ENCODE results near the gene SH3RF1.
A peak's percentile ranks its signal among the peaks of the same experiment; 100 is the strongest.

The SH3RF1 gene

GRCh38 chr4:169246279-169246678 is 24.5 kb downstream of the SH3RF1 start:
- no peak for DNase-seq (ENCODE audit: low read depth)
- TF ChIP-seq, protein P1, sequence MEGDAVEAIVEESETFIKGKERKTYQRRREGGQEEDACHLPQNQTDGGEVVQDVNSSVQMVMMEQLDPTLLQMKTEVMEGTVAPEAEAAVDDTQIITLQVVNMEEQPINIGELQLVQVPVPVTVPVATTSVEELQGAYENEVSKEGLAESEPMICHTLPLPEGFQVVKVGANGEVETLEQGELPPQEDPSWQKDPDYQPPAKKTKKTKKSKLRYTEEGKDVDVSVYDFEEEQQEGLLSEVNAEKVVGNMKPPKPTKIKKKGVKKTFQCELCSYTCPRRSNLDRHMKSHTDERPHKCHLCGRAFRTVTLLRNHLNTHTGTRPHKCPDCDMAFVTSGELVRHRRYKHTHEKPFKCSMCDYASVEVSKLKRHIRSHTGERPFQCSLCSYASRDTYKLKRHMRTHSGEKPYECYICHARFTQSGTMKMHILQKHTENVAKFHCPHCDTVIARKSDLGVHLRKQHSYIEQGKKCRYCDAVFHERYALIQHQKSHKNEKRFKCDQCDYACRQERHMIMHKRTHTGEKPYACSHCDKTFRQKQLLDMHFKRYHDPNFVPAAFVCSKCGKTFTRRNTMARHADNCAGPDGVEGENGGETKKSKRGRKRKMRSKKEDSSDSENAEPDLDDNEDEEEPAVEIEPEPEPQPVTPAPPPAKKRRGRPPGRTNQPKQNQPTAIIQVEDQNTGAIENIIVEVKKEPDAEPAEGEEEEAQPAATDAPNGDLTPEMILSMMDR (IDR thresholded peaks at IDR 0.05; ENCODE audit: low read length, missing control alignments): no peak
- H3K4me3 ChIP-seq (replicated peaks; ENCODE audit: low read depth, low read length): no peak overlapping the region

DNA sequence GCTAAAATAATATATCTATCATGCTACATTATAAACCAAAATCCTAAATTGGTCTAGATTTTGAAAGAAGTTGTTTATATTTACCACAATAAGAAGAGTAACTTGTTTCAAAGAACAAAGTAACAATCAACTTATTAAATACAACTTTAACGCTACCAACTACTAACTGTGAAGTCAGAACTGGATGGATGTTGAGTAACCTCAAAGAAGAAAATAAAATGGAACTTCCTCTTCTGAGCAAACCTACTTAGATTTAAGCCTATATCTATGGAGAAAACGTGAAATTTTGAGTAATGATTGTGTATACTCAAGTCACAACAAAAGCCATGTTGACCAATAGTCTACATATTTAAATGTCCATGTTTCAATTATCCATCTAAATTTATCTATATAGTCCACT is 25.7 kb downstream of the SH3RF1 start:
- TF ChIP-seq, protein P1 (IDR thresholded peaks at IDR 0.05; ENCODE audit: low read length, missing control alignments): no peak
- no peak for DNase-seq (ENCODE audit: low read depth)
- no peak overlapping the region for H3K4me3 ChIP-seq (replicated peaks; ENCODE audit: low read depth, low read length)

GRCh38 chr4:169243825-169244609 is 26.7 kb downstream of the SH3RF1 start:
- TF ChIP-seq, protein P1 (IDR thresholded peaks at IDR 0.05; ENCODE audit: low read length, missing control alignments): no peak
- peak; percentile 82 for DNase-seq (ENCODE audit: low read depth)
- H3K4me3 ChIP-seq (replicated peaks; ENCODE audit: low read depth, low read length): no peak overlapping the region

GRCh38 chr4:169241464-169241863 is 29.3 kb downstream of the SH3RF1 start:
- TF ChIP-seq, protein P1 (IDR thresholded peaks at IDR 0.05; ENCODE audit: low read length, missing control alignments): no peak
- no peak overlapping the region for H3K4me3 ChIP-seq (replicated peaks; ENCODE audit: low read depth, low read length)
- peak; percentile 52 for DNase-seq (ENCODE audit: low read depth)

GRCh38 chr4:169239221-169239905 is 31.4 kb downstream of the SH3RF1 start:
- TF ChIP-seq, protein P1 (IDR thresholded peaks at IDR 0.05; ENCODE audit: low read length, missing control alignments): no peak
- H3K4me3 ChIP-seq (replicated peaks; ENCODE audit: low read depth, low read length): no peak overlapping the region
- no peak for DNase-seq (ENCODE audit: low read depth)

GRCh38 chr4:169238445-169238844 is 32.3 kb downstream of the SH3RF1 start:
- no peak overlapping the region for H3K4me3 ChIP-seq (replicated peaks; ENCODE audit: low read depth, low read length)
- peak; percentile 60 for DNase-seq (ENCODE audit: low read depth)
- TF ChIP-seq, protein P1 (IDR thresholded peaks at IDR 0.05; ENCODE audit: low read length, missing control alignments): no peak

All from fibroblast of pulmonary artery (primary cell).